Liver (tissue), 3 donors: ENCODE measurements around the gene ZBTB25.

Experiments
- EGR1 ChIP-seq, 2 donors: IDR thresholded peaks; 2 replicates each; pipeline ENCODE4 v1.6.1; 2016 to 2018; ENCODE audit warnings: antibody characterized with exemption in 2 of 2, low read depth in 2 of 2
- TAF1 ChIP-seq: conservative IDR thresholded peaks from 2 replicates; pipeline ENCODE4 v1.6.1; 2016; ENCODE audit warnings: antibody characterized with exemption, mild to moderate bottlenecking
- TF ChIP-seq, protein P1 (sequence below): IDR thresholded peaks from 2 replicates; pipeline ENCODE4 v1.6.1; 2016; ENCODE audit warnings: antibody characterized with exemption, mild to moderate bottlenecking
- TF ChIP-seq, protein P2 (sequence below): fragments of 150-350 bp; IDR thresholded peaks from 2 replicates; pipeline ENCODE4 v1.5.1; 2017; ENCODE audit warnings: improper control_type of control experiment, low read depth, low read length; ENCODE audit not compliant: missing input control
- donor health status: healthy.
- donor health status: healthy.

DNA sequence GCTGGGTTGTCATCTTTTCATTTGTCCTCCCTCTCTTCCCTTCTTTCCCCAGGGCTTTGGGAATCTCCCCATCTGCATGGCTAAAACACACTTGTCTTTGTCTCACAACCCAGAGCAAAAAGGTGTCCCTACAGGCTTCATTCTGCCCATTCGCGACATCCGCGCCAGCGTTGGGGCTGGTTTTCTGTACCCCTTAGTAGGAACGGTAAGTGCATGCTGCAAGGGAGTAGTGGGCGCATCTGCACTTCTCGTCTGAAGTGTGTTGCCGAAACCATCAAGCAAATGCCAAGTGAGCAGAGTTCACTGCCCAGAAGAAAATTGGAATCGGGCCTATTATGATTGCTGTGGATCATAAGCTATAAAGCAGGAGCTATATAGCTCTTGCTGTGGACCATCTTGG, 49.0 kb downstream of the ZBTB25 start:
- TF ChIP-seq TAF1: no peak
- TF ChIP-seq, protein P1, sequence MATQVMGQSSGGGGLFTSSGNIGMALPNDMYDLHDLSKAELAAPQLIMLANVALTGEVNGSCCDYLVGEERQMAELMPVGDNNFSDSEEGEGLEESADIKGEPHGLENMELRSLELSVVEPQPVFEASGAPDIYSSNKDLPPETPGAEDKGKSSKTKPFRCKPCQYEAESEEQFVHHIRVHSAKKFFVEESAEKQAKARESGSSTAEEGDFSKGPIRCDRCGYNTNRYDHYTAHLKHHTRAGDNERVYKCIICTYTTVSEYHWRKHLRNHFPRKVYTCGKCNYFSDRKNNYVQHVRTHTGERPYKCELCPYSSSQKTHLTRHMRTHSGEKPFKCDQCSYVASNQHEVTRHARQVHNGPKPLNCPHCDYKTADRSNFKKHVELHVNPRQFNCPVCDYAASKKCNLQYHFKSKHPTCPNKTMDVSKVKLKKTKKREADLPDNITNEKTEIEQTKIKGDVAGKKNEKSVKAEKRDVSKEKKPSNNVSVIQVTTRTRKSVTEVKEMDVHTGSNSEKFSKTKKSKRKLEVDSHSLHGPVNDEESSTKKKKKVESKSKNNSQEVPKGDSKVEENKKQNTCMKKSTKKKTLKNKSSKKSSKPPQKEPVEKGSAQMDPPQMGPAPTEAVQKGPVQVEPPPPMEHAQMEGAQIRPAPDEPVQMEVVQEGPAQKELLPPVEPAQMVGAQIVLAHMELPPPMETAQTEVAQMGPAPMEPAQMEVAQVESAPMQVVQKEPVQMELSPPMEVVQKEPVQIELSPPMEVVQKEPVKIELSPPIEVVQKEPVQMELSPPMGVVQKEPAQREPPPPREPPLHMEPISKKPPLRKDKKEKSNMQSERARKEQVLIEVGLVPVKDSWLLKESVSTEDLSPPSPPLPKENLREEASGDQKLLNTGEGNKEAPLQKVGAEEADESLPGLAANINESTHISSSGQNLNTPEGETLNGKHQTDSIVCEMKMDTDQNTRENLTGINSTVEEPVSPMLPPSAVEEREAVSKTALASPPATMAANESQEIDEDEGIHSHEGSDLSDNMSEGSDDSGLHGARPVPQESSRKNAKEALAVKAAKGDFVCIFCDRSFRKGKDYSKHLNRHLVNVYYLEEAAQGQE: no peak
- TF ChIP-seq, protein P2, sequence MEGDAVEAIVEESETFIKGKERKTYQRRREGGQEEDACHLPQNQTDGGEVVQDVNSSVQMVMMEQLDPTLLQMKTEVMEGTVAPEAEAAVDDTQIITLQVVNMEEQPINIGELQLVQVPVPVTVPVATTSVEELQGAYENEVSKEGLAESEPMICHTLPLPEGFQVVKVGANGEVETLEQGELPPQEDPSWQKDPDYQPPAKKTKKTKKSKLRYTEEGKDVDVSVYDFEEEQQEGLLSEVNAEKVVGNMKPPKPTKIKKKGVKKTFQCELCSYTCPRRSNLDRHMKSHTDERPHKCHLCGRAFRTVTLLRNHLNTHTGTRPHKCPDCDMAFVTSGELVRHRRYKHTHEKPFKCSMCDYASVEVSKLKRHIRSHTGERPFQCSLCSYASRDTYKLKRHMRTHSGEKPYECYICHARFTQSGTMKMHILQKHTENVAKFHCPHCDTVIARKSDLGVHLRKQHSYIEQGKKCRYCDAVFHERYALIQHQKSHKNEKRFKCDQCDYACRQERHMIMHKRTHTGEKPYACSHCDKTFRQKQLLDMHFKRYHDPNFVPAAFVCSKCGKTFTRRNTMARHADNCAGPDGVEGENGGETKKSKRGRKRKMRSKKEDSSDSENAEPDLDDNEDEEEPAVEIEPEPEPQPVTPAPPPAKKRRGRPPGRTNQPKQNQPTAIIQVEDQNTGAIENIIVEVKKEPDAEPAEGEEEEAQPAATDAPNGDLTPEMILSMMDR: no peak
- no peak for TF ChIP-seq EGR1 (IDR thresholded peaks at IDR 0.05; ENCODE audit: low read depth in 2 of 2)
